Measurements from ENCODE around the gene DENND5B.

- TF ChIP-seq CTCF (IDR thresholded peaks at IDR 0.05): no peak
- no peak for TF ChIP-seq POLR2A (IDR thresholded peaks at IDR 0.05)
These were observed 72.2 kb downstream of the DENND5B start for GRCh38 chr12:31518680-31519227.

Measured in Peyer's patch (tissue), 4 donors.